ENCODE data around the gene PKP2.
"Not testable (repeated sequence)": the region's sequence is repeated elsewhere in the genome, so short reads cannot be mapped to it uniquely, and the experiment has no call there.

The PKP2 gene

DNA sequence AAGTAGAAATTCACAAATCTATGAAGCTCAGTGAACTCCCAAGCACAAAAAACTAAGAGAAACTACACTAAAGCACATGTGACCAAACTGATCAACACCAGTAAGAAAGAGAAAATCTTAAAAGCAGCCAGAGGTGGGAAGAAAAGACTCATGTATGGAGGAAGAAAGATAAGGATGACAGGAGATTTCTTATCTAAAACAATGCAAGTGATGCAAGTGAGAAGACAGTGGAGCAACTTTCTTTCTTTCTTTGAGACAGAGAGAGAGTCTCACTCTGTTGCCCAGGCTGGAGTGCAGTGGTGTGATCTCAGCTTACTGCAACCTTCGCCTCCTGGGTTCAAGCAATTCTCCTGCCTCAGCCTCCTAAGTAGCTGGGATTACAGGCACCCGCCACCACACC is 34.9 kb downstream of the PKP2 start:
- not testable (repeated sequence) for DNase-seq (ENCODE audit: low read depth)

DNA sequence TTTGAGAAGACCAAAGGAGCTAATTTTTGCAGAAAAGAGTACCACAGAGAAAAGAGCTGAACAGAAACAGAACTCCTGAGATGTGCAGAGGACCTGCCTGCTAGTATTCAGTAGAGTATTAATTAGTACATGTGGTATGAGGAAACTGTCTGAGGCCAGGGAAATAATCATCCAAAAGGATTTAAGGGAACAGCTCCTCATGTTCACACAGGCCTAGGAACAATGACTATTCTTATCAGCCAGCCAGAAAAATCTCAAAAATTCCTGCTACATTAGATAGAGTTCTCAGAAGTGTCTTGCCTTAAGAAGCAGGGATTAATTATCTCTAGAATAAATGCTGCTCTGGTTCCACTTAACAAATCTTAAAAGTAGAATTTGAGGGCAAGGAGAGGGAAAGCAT is 36.4 kb downstream of the PKP2 start:
- no peak for DNase-seq (ENCODE audit: low read depth)

DNA sequence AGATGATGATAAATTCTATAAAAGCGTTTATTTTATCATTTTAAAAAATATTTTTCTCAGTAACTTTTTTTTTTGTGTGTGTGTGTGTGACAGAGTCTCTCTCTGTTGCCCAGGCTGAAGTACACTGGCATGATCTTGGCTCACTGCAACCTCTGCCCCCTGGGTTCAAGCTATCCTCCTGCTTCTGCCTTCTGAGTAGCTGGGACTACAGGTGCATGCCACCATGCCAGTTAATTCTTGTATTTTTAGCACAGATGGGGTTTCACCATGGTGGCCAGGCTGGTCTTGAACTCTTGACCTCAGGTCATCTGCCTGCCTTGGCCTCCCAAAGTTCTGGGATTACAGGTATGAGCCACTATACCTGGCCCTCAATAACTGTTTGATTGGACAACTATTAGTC is 37.2 kb downstream of the PKP2 start:
- no peak for DNase-seq (ENCODE audit: low read depth)

- DNase-seq (ENCODE audit: low read depth), result no peak
Observed at GRCh38 chr12:32854716-32855115, 41.9 kb downstream of the PKP2 start.

DNA sequence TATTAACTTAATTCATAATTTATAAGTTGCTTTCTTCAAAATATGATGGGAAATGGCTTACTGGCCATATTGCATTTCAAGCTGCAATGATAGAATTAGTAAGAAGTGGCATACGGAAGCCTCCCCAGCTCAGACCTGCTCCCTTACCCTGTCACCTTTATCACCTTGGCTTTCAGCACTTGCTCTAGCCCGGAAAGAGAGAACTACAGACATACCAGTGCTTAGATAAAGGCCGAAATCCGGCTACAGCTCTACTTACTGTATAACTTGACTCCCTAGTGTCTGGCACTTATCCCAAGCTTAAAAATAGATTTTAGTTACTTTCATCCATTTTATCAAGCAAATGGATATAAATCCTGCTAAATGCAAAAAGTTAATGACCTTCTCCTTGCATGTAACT is 42.5 kb downstream of the PKP2 start:
- DNase-seq (ENCODE audit: low read depth), result no peak

- no peak for DNase-seq (ENCODE audit: low read depth)
Observed at GRCh38 chr12:32847287-32847686, 49.3 kb downstream of the PKP2 start.

DNA sequence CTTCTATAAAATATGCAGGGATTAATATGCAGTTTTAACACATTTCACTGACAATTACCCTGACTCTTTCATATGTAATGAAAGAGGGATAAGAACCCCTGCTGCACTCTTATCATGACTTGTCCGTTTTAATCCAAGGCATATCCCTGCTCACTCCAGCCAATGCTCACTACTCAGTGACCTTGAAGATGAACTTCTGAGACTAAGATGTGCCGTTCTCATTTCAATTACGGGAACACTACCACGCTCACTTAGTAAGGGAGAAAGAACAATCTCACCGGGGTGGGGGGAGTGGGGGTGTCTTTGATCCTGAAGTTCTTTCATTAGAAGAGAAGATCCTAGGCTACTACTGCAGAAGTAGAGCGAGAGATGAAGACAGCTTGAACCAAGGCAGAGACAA is 50.5 kb downstream of the PKP2 start:
- no peak for DNase-seq (ENCODE audit: low read depth)

DNA sequence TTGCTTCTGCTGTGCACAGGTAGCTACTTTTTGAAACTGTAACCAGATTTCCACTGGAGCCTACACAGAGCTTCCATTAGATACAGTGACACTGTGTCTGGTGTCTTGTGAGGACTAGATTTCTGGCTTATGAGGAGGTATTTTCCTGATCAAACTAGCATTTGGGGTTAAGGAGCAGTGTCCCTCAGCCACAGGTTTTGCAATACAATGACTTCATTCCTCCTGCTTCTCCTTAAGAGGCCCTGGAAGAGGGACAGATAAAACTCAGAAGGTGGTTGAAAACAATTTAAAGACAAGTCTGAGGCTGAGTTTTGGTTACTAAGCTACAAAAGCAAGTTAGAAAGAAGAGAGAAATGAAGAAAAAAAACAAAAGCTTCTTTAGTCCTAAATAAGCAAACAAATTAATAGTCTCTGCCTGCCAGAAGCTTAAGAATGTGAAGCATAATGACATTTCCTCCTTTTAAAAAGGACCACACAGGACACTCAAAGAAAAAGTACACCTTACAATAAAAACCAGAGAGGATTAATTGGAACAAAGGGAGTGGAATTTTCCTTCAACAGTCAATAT is 53.0 kb downstream of the PKP2 start:
- DNase-seq (ENCODE audit: low read depth), result no peak

GRCh38 chr12:32841061-32841460 is 55.5 kb downstream of the PKP2 start:
- DNase-seq (ENCODE audit: low read depth), result no peak

DNA sequence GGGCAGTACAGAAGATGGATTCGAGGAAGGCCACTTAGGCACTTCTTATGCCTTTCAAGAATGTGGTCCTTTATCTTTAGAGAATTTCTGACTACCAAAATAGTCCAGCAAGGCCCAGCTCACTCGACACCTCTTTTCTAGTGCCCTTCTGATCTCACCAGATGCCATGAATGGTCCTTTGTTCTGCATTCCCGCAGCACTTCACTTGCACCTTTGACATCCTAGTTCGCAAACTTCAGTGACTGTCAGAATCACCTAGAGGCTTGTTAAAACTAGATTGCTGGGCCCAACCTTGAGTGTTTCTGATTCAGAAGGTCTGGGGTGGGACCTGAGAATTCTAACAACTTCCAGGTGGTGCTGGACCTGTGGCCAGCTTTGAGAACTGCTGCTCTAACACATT is 56.7 kb downstream of the PKP2 start:
- DNase-seq (ENCODE audit: low read depth), result no peak

- no peak for DNase-seq (ENCODE audit: low read depth)
Observed at GRCh38 chr12:32837974-32838373, 58.6 kb downstream of the PKP2 start.

DNA sequence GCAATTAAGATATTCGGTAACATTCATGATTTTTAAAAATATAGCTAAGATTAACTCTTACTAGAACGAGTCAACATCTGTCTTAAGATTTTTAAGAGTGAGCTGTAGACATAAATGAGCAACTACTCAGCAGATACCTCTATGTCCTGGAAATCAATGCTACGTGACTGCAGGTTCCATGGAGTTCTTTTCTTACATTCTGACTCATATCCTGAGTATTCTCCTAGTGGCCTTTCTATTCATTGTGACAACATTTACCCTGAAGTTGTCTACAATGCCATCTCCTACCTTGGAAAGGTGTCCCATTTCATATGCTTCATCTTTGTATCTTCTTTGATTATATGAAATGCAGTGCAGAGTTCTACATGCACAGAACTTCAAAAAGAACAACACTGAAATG is 59.9 kb downstream of the PKP2 start:
- no peak for DNase-seq (ENCODE audit: low read depth)

DNA sequence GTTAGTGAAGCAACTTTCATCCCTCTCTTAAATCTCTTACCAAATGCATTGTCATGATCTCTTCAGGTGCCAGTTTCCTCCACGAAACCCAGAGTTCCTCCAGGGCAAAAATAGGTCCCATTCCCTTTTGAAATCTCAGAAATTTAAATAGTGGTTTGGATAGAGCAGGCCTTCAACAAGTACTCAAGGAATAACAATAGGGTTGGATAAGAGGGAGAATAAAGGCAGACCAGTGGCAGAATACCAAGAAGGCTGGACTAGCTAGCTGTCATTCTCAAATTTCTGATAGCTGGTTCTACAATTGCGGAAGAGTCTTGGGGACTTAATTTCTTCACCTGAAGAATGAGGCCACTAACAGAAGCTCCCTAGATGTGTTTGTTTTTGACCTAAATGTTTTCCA is 62.5 kb downstream of the PKP2 start:
- DNase-seq (ENCODE audit: low read depth), result no peak

- no peak for DNase-seq (ENCODE audit: low read depth)
Observed at GRCh38 chr12:32828552-32828951, 68.0 kb downstream of the PKP2 start.

GRCh38 chr12:32828120-32828519 is 68.5 kb downstream of the PKP2 start:
- DNase-seq (ENCODE audit: low read depth), result no peak

DNA sequence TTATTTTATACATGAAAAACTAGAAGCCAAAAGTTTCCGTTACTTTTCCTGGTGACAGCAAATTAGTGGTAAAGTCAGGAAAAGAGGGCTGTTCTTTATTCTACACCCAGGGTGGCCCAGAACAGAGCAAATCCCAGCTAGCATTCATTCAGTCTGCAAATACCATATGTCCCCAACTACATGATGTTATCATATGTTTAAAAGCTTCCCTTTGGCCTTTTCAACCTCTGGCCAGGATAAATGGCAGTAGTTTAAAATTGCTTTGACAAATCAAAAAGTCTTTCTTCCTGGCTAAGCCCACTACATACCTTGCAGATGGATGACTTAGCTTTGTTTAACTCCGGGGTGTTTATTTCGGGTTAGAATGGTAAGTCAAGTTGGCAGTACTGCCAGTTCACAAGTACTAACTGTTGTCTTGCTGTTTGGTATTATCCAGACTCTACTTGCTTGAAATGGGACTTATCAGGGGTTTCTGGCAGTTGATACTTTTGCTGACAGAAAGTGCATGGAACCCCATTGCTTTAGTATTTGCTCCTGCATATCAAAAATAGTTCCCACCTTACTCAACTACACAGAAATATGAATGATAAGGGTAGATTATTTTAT is 69.7 kb downstream of the PKP2 start:
- no peak for DNase-seq (ENCODE audit: low read depth)

DNA sequence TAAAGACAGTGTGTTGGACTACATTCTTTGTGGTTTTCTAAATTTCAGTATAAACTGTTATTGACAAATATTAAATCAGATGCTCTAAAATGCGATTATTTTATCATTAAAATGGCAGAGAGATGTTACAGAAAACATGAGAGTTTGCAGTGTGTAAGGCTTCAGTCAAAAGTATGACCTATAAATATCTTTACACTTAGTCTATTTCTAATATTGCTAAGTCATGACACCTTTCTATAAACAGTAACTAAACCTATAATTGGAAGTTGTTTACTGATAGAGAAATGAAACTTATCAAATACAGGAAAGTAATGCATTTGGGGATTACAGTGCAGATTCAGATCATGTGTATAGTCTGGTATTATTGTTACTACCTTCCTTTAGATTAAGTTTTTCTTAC is 72.0 kb downstream of the PKP2 start:
- DNase-seq (ENCODE audit: low read depth), result no peak

GRCh38 chr12:32822344-32822743 is 74.2 kb downstream of the PKP2 start:
- DNase-seq (ENCODE audit: low read depth), result no peak

GRCh38 chr12:32821710-32822109 is 74.9 kb downstream of the PKP2 start:
- DNase-seq (ENCODE audit: low read depth), result no peak

DNA sequence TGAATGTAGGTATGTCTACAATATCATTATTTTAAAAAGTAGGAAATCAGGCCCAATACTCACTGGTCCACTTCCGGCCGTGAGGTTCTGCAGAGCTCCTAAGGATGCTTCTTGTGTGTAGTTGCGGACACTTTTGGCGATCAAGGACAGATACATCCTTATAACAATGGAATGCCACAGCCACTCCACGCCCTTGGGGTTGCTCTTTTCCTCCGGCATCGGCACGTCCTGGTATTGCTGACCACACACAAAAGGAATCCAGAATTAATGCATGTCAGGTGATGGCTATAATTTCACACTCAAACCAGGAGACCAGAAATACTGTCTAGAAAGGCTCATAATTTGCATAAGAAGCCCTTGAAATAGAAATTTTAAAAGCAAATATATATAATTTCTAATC is 75.3 kb downstream of the PKP2 start:
- no peak for DNase-seq (ENCODE audit: low read depth)

GRCh38 chr12:32820376-32820931 is 76.1 kb downstream of the PKP2 start:
- no peak for DNase-seq (ENCODE audit: low read depth)

- no peak for DNase-seq (ENCODE audit: low read depth)
Observed at GRCh38 chr12:32819424-32819823, 77.2 kb downstream of the PKP2 start.

- no peak for DNase-seq (ENCODE audit: low read depth)
Observed at GRCh38 chr12:32811686-32812392, 84.7 kb downstream of the PKP2 start.

DNA sequence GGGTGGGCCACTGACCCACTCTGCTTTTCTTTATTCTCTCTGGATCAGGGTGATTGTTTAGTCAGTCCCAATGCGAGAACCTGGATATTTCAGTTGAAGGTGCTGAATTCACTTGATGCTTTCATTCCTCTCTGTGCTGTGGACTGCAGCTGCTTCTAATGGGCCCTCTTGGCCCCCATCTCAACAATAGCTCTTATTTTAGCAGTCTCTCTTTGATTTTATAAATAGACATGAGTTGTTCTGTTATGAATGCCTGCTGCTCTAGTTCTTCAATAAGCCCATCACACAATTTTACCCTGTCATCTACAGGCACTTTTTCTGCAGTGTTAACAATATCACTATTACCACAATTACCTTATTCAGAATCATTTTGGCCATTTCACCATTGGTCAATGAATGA is 86.7 kb downstream of the PKP2 start:
- no peak for DNase-seq (ENCODE audit: low read depth)
